Left renal cortex interstitium (tissue), 4 donors: ENCODE measurements around the gene IGFBP6. TPM values are rescaled to one million over a fixed set of nuclear protein-coding genes. Genes with fewer than 3 reads are reported as not detected.

Experiments
- DNase-seq, 4 donors: peaks; one replicate each; pipeline ENCODE4 v3.0.0-alpha.2; 2013; ENCODE audit warnings: low read depth in 4 of 4, low spot score in 2 of 4, missing footprints in 1 of 4
- polyA plus RNA-seq, 4 donors: library from polyadenylated mRNA; unstranded; fragments of 120-200 nt; gene quantifications; one replicate each; pipeline ENCODE4 v1.2.1, GENCODE V29; 2013; ENCODE audit not compliant: insufficient read length in 4 of 4

Gene IGFBP6
- polyA plus RNA-seq, 4 donors, result 11.2 to 22.5 (median 14.4) TPM

- no peak for DNase-seq
Measured at GRCh38 chr12:53069621-53070410, 27.7 kb upstream of the IGFBP6 start.

DNA sequence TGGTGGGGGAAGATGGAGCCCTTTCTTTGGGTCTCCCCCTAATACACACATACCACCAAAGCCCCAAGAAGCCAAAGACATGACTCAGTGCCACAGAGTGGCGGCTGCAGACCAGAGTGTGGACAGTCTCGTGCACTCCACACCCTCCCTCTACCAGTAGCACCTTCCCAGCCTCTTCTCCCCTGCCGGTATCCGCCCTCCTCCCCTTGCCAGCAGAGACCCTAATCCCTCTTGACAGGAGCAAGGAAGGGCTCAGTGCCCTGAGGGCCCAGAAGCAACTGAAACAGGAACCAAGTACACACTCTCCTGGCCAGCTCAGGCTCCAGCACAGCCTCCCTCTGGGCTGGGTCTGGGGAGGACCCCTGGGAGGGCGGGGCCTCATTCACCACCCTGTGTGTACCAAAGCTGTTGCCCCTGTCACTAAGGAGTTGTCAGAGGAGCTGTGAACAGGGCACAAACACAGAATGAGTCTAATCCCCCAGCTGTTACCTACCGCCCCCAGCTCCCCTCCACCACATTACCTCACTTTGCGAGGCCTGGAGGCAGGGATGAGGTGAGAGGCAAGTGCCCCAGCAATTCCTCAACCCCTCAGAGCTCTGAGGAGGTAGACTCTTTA lies 26.5 kb upstream of the IGFBP6 start:
- no peak for DNase-seq

- DNase-seq, result no peak
Measured at GRCh38 chr12:53071591-53072551, 25.6 kb upstream of the IGFBP6 start.

GRCh38 chr12:53073881-53074280 lies 23.6 kb upstream of the IGFBP6 start:
- DNase-seq, result no peak

DNA sequence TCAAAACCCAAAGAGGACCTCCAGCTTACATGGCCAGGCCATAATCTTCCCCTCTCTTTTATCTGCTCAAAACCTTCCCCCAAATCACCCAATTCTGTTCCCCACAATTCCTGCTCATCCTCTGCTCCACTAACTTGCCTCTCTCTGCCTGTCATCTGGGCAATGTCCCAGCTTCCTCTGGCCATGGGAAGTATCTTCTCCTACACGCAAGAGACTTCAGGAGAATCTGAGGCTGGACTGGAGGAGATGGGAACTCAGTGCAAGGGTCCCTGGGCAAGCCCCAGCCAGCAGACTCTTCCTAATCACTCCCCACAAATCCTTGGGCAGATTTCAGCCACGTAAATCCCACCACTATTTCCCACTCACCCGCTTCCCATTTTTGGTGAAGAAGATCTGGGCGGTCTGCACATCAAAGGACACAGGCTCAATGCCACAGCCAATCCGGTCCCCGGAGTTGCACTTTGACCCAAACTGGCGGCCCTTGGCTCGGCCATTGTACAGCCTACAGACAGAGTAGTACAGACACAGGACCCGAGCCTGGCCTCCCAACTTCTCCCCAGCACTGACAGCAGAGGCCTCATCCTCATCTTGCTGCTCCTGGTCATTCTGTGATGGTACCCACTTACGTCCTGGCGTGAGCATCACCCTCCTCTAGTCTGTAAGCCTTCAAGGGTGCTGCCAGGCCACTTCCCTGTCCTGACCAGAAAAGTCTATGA lies 23.0 kb upstream of the IGFBP6 start:
- DNase-seq, result no peak

DNA sequence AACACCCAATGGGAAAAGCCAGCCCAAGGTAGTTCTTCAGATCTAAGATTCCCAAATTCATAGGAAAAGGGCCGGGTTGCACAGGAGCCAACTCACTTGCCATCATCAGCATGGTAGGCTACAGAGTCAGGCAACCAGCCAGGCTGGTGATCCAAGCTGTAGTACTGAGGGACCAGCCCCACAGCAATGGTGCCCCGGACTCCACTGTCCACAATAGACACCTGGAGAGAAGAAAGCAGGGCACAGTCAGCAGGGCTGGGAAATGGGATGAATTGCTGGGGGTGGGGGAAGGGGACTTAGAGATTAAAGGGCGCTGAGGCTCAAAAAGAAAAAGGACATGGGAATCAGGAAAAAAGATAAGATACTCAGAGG lies 22.5 kb upstream of the IGFBP6 start:
- DNase-seq, result no peak

DNA sequence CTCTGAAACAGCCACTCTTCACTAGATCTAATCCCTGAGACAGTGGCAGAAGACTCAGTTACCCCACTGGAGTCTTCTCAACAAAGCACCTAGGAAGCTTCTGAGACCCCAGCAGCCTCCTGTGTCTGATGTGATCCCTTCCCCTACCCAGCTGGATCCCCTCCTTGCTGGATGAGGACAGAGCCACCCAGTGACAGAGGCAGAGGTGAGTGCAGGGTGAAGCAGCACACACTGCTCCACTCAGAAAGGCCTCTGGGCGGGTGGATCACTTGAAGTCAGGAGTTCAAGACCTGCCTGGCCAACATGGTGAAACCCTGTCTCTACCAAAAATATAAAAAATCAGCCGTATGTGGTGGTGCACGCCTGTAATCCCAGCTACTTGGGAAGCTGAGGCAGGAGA lies 21.0 kb upstream of the IGFBP6 start:
- no peak for DNase-seq

DNA sequence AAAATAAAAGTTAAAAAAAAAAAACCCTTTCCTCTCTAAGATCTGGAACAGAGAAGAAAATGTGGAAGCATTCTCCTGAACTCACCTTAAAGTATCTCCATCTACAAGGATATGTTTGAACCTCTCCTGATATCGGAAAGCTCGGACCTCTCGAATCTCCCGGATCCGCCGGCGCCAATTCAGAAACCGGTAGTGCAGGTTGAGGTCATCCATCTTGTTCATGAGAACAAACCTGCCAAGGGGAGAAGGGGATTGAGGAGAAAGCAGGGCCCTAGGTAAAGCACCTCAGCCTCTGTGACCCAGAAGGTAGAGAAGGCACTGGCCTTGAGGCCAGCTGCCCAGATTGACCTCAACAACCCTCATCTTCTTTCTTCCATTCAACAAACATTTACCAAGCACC lies 20.4 kb upstream of the IGFBP6 start:
- DNase-seq, result no peak

- no peak for DNase-seq
Measured at GRCh38 chr12:53078425-53079225, 18.8 kb upstream of the IGFBP6 start.

- peak; percentile 89 to 94 (median 92) for DNase-seq
Measured at GRCh38 chr12:53079226-53080117, 18.0 kb upstream of the IGFBP6 start, which contains the start of gene SPRYD3. SPRYD3 (minus strand) TSS chr12:53079390; CDS start chr12:53079333, 57 bp downstream.

- DNase-seq, result no peak
Measured at GRCh38 chr12:53082637-53083175, 14.8 kb upstream of the IGFBP6 start.

- DNase-seq, result no peak
Measured at GRCh38 chr12:53086361-53086760, 11.1 kb upstream of the IGFBP6 start.

DNA sequence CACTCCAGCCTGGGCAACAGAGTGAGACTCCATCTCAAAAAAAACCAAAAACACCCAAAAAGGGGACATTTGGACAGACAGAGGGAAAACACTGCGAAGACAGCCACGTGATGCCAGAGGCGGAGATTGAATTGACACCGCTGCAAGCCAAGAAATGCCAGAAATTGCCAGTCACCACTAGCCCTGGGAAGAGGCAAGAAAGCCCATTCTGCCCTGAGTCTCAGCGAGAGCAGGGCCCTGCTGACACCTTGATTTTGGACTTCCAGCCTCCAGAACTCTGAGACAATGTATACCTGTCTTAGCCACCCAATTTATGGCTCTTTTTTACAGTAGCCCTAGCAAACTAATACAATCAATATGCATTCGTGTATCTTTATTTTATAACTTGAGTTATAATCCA lies 7.4 kb upstream of the IGFBP6 start:
- no peak for DNase-seq

GRCh38 chr12:53090554-53090953 lies 6.9 kb upstream of the IGFBP6 start:
- no peak for DNase-seq

GRCh38 chr12:53091756-53092155 lies 5.7 kb upstream of the IGFBP6 start:
- no peak for DNase-seq

DNA sequence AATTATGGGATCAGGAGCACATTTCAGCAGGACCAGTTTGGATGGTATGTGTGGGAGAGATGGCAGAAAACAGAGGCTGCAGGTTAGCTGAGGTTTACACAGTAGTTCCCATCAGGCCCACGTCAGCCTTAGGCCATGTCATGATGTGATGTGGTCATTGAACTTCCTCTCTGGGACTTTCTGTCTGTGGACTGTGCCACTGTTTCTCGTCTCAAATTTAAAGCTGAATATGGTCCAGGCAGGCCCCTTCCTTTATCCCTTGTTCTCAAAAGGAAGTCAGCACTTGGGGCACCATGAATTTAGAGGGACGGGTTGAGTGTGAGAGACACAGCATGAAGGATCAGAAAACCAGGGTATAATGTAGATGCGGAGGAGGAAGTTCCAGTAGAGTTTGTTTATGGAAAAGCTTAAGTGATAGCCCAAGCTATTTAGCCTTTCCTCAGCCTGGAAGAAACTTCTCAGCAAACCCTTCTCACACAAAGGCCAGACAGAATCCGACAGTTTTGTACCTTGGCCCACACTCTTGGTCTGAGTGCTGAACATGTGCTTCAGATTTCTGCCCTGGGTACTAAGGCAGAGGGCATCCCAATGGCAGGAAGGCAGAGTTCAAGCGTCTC lies 3.6 kb upstream of the IGFBP6 start:
- no peak for DNase-seq

GRCh38 chr12:53094394-53094787 lies 3.1 kb upstream of the IGFBP6 start:
- DNase-seq, result no peak
